IgD-negative memory B cell (primary cell): ENCODE measurements around the gene GNAO1. TPM values are rescaled to one million over a fixed set of nuclear protein-coding genes. Genes with fewer than 3 reads are reported as not detected.

Experiments
- H3K27ac Mint-ChIP-seq, 3 donors: one replicate each; pipeline ENCODE4 v1.8.0; 2020 to 2022; ENCODE audit warnings: mild to moderate bottlenecking in 3 of 3, mixed read lengths in 3 of 3, moderate library complexity in 1 of 3
- H3K27me3 Mint-ChIP-seq: one replicate; pipeline ENCODE4 v1.8.0; 2021; ENCODE audit warnings: mixed read lengths
- H3K36me3 Mint-ChIP-seq: one replicate; pipeline ENCODE4 v1.8.0; 2020; ENCODE audit warnings: mild to moderate bottlenecking, mixed read lengths
- H3K4me1 Mint-ChIP-seq, 3 donors: one replicate each; pipeline ENCODE4 v1.8.0; 2020 to 2022; ENCODE audit warnings: mixed read lengths in 3 of 3, mild to moderate bottlenecking in 1 of 3
- H3K4me3 Mint-ChIP-seq, 4 donors: one replicate each; pipeline ENCODE4 v1.8.0; 2020 to 2022; ENCODE audit warnings: mild to moderate bottlenecking in 4 of 4, mixed read lengths in 4 of 4, moderate library complexity in 3 of 4
- H3K9me3 Mint-ChIP-seq, 3 donors: one replicate each; pipeline ENCODE4 v1.8.0; 2020 to 2021; ENCODE audit warnings: mixed read lengths in 3 of 3, mild to moderate bottlenecking in 1 of 3
- polyA plus RNA-seq: library from polyadenylated mRNA; unstranded; fragments of 300-500 nt; fragmentation: Illumina TruSeq; gene quantifications from one replicate; pipeline ENCODE4 v1.2.3, GENCODE V29; 2021

Gene GNAO1
- polyA plus RNA-seq, 1 donor from 2014 or later, result 0.58 TPM

GRCh38 chr16:56242740-56243139 lies 51.5 kb downstream of the GNAO1 start:
- H3K4me3 Mint-ChIP-seq, result no peak overlapping the region
- no peak overlapping the region for H3K27ac Mint-ChIP-seq
- H3K4me1 Mint-ChIP-seq, result no peaks in the 10 kb centered on the region
- H3K9me3 Mint-ChIP-seq, result no peaks in the 10 kb centered on the region
- no peaks in the 10 kb centered on the region for H3K36me3 Mint-ChIP-seq
- peaks cover 3% of the 10 kb centered on the region for H3K27me3 Mint-ChIP-seq

GRCh38 chr16:56244612-56245011 lies 53.3 kb downstream of the GNAO1 start:
- H3K27me3 Mint-ChIP-seq, result no peaks in the 10 kb centered on the region
- H3K36me3 Mint-ChIP-seq, result no peaks in the 10 kb centered on the region
- H3K27ac Mint-ChIP-seq, result no peak overlapping the region
- no peaks in the 10 kb centered on the region for H3K4me1 Mint-ChIP-seq
- H3K4me3 Mint-ChIP-seq, result no peak overlapping the region
- H3K9me3 Mint-ChIP-seq, result no peaks in the 10 kb centered on the region

GRCh38 chr16:56245197-56245596 lies 53.9 kb downstream of the GNAO1 start:
- Mint-ChIP-seq H3K27ac (no peak overlapping the region), H3K4me1 (no peaks in the 10 kb centered on the region), H3K27me3 (no peaks in the 10 kb centered on the region), H3K36me3 (no peaks in the 10 kb centered on the region), H3K4me3 (no peak overlapping the region), H3K9me3 (no peaks in the 10 kb centered on the region)

GRCh38 chr16:56246051-56246817 lies 54.9 kb downstream of the GNAO1 start:
- Mint-ChIP-seq H3K36me3 (no peaks in the 10 kb centered on the region), H3K27ac (peak overlapping the region in 1 of 3 donors; percentile 65), H3K4me3 (no peak overlapping the region), H3K9me3 (no peaks in the 10 kb centered on the region), H3K27me3 (no peaks in the 10 kb centered on the region), H3K4me1 (no peaks in the 10 kb centered on the region)

GRCh38 chr16:56247018-56247417 lies 55.7 kb downstream of the GNAO1 start:
- no peaks in the 10 kb centered on the region for H3K27me3 Mint-ChIP-seq
- peak overlapping the region in 1 of 3 donors; percentile 65 for H3K27ac Mint-ChIP-seq
- no peak overlapping the region for H3K4me3 Mint-ChIP-seq
- H3K4me1 Mint-ChIP-seq, result no peaks in the 10 kb centered on the region
- H3K36me3 Mint-ChIP-seq, result no peaks in the 10 kb centered on the region
- H3K9me3 Mint-ChIP-seq, result no peaks in the 10 kb centered on the region

- Mint-ChIP-seq H3K4me3 (no peak overlapping the region), H3K4me1 (no peaks in the 10 kb centered on the region), H3K9me3 (no peaks in the 10 kb centered on the region), H3K27ac (no peak overlapping the region), H3K36me3 (no peaks in the 10 kb centered on the region), H3K27me3 (no peaks in the 10 kb centered on the region)
These were observed 56.5 kb downstream of the GNAO1 start for GRCh38 chr16:56247808-56248207.

- Mint-ChIP-seq H3K36me3 (peaks cover 2% of the 10 kb centered on the region), H3K4me3 (no peak overlapping the region), H3K27ac (no peak overlapping the region), H3K9me3 (no peaks in the 10 kb centered on the region), H3K4me1 (no peaks in the 10 kb centered on the region), H3K27me3 (no peaks in the 10 kb centered on the region)
These were observed 61.5 kb downstream of the GNAO1 start for GRCh38 chr16:56252835-56253234.

- H3K27ac Mint-ChIP-seq, result no peak overlapping the region
- H3K36me3 Mint-ChIP-seq, result peaks cover 2% of the 10 kb centered on the region
- H3K4me3 Mint-ChIP-seq, result no peak overlapping the region
- no peaks in the 10 kb centered on the region for H3K9me3 Mint-ChIP-seq
- H3K4me1 Mint-ChIP-seq, result no peaks in the 10 kb centered on the region
- H3K27me3 Mint-ChIP-seq, result no peaks in the 10 kb centered on the region
These were observed 64.6 kb downstream of the GNAO1 start for GRCh38 chr16:56255904-56256303.

- peaks cover 0 to 5% (median 5%) of the 10 kb centered on the region in 3 donors for H3K4me1 Mint-ChIP-seq
- H3K4me3 Mint-ChIP-seq, result no peak overlapping the region
- peaks cover 6% of the 10 kb centered on the region for H3K27me3 Mint-ChIP-seq
- H3K9me3 Mint-ChIP-seq, result no peaks in the 10 kb centered on the region
- no peak overlapping the region for H3K27ac Mint-ChIP-seq
- H3K36me3 Mint-ChIP-seq, result peaks cover 2% of the 10 kb centered on the region
These were observed 66.0 kb downstream of the GNAO1 start for GRCh38 chr16:56257239-56257638.

- Mint-ChIP-seq H3K27ac (no peak overlapping the region), H3K36me3 (peaks cover 2% of the 10 kb centered on the region), H3K4me1 (peaks cover 0 to 11% (median 10%) of the 10 kb centered on the region in 3 donors), H3K27me3 (peaks cover 7% of the 10 kb centered on the region), H3K4me3 (no peak overlapping the region), H3K9me3 (no peaks in the 10 kb centered on the region)
These were observed 66.5 kb downstream of the GNAO1 start for GRCh38 chr16:56257666-56258342.

GRCh38 chr16:56258508-56259424 lies 67.5 kb downstream of the GNAO1 start:
- no peak overlapping the region for H3K4me3 Mint-ChIP-seq
- peaks cover 2% of the 10 kb centered on the region for H3K36me3 Mint-ChIP-seq
- peaks cover 0 to 12% (median 11%) of the 10 kb centered on the region in 3 donors for H3K4me1 Mint-ChIP-seq
- H3K9me3 Mint-ChIP-seq, result no peaks in the 10 kb centered on the region
- peaks cover 7% of the 10 kb centered on the region for H3K27me3 Mint-ChIP-seq
- no peak overlapping the region for H3K27ac Mint-ChIP-seq

GRCh38 chr16:56259425-56259779 lies 68.1 kb downstream of the GNAO1 start:
- Mint-ChIP-seq H3K36me3 (peaks cover 2% of the 10 kb centered on the region), H3K27ac (no peak overlapping the region), H3K4me3 (no peak overlapping the region), H3K27me3 (peaks cover 7% of the 10 kb centered on the region), H3K4me1 (peaks cover 0 to 12% (median 11%) of the 10 kb centered on the region in 3 donors), H3K9me3 (no peaks in the 10 kb centered on the region)

GRCh38 chr16:56260378-56261160 lies 69.3 kb downstream of the GNAO1 start:
- Mint-ChIP-seq H3K27ac (peak overlapping the region in 1 of 3 donors; percentile 82), H3K27me3 (peaks cover 7% of the 10 kb centered on the region), H3K4me3 (no peak overlapping the region), H3K9me3 (no peaks in the 10 kb centered on the region), H3K36me3 (no peaks in the 10 kb centered on the region), H3K4me1 (peaks cover 0 to 12% (median 11%) of the 10 kb centered on the region in 3 donors)

GRCh38 chr16:56261656-56262055 lies 70.4 kb downstream of the GNAO1 start:
- Mint-ChIP-seq H3K9me3 (no peaks in the 10 kb centered on the region), H3K27ac (no peak overlapping the region), H3K27me3 (peaks cover 7% of the 10 kb centered on the region), H3K4me3 (peak overlapping the region in 1 of 4 donors; percentile 84), H3K36me3 (no peaks in the 10 kb centered on the region), H3K4me1 (peaks cover 0 to 12% (median 11%) of the 10 kb centered on the region in 3 donors)
